Measurements from ENCODE around the gene PERM1. TPM values are rescaled to one million over a fixed set of nuclear protein-coding genes. Genes with fewer than 3 reads are reported as not detected.
"Not testable (repeated sequence)": the region's sequence is repeated elsewhere in the genome, so short reads cannot be mapped to it uniquely, and the experiment has no call there.

PERM1 gene, protein sequence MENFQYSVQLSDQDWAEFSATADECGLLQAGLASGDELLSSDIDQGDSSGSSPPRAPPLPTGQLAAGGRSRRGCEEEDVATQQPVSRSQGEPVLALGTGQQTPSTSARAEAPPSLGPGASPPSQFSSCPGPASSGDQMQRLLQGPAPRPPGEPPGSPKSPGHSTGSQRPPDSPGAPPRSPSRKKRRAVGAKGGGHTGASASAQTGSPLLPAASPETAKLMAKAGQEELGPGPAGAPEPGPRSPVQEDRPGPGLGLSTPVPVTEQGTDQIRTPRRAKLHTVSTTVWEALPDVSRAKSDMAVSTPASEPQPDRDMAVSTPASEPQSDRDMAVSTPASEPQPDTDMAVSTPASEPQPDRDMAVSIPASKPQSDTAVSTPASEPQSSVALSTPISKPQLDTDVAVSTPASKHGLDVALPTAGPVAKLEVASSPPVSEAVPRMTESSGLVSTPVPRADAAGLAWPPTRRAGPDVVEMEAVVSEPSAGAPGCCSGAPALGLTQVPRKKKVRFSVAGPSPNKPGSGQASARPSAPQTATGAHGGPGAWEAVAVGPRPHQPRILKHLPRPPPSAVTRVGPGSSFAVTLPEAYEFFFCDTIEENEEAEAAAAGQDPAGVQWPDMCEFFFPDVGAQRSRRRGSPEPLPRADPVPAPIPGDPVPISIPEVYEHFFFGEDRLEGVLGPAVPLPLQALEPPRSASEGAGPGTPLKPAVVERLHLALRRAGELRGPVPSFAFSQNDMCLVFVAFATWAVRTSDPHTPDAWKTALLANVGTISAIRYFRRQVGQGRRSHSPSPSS
- total RNA-seq, result not detected in 2 replicates

DNA sequence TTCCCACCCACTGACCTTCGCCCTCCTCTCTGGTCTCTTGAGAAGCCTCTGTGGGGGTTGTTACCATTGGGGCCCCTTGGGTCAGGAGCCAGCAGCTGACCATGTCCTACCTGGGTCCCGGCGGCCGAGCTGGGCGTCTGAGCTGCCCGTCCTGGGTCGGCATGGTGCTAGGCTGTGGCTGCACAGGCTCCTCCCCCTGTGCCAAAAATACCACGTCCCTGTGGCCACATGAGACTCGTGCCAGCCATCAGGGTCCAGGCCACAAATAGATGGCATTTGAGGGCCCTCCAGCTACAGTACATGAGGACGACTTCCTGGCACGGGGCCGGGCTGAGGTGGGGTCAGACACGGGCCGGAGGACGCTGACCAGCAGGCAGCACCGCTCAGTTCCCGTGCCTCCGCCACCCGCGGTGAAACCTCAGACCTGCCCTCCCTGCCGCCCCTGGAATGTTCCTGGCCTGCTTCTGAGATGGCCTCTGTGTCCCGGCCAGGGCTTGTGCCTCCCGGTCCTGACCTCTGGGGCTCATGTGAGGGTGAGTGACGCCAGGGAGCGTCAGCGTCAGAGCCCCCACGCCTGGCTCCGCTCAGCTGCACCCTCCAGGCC, at the start of gene PERM1:
Gene PERM1, minus strand, starts transcription at position 139 of the 604 bp plus-strand sequence. CDS start 1,064 bp downstream, outside the sequence.
- no peak for DNase-seq (ENCODE audit: low read depth, low spot score)

DNA sequence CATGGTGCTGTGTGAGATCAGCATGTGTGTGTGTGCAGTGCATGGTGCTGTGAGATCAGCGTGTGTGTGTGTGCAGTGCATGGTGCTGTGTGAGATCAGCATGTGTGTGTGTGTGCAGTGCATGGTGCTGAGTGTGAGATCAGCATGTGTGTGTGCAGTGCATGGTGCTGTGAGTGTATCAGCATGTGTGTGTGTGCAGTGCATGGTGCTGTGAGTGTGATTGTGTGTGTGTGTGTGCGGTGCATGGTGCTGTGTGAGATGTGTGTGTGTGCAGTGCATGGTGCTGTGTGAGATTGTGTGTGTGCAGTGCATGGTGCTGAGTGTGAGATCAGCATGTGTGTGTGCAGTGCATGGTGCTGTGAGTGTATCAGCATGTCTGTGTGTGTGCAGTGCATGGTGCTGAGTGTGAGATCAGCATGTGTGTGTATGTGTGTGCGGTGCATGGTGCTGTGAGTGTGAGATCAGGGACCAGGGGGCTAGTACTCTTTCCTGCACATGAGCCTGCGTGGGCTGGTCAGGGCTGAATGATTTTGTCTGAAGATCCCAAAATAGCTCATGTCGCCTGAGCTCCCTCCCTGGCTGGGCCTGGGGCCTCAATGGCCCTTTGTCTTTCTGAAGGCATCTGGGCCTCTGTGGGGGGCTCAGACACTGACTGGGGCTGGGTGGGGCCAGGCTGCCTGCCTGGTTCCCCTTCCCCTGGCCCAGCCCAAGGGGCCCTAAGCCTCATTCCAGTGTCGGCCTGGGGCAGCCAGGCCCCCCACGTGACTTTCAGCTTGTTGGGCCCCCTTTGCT, 49.2 kb upstream of the PERM1 start:
- DNase-seq (ENCODE audit: low read depth, low spot score), result not testable (repeated sequence)

DNA sequence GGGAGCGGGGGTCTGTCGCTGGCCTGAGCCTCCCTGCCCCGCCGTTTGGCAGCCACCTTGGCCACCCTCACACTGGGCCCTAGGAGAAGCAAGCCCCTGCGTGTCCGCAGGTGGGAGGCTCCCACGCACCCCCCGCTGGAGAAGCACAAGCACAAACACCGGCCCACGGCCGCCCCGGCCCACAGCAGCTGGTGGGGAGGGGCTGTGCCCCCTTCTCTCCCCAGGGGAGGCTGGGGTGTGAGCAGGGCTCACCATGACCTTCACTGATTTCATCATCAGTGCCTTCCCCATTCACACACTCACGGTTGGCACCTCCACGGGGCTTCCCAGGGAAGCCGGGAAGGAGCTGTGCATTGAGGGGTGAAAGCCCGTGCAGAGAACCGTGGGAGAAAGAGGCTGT, 45.9 kb upstream of the PERM1 start:
- DNase-seq (ENCODE audit: low read depth, low spot score), result no peak

DNA sequence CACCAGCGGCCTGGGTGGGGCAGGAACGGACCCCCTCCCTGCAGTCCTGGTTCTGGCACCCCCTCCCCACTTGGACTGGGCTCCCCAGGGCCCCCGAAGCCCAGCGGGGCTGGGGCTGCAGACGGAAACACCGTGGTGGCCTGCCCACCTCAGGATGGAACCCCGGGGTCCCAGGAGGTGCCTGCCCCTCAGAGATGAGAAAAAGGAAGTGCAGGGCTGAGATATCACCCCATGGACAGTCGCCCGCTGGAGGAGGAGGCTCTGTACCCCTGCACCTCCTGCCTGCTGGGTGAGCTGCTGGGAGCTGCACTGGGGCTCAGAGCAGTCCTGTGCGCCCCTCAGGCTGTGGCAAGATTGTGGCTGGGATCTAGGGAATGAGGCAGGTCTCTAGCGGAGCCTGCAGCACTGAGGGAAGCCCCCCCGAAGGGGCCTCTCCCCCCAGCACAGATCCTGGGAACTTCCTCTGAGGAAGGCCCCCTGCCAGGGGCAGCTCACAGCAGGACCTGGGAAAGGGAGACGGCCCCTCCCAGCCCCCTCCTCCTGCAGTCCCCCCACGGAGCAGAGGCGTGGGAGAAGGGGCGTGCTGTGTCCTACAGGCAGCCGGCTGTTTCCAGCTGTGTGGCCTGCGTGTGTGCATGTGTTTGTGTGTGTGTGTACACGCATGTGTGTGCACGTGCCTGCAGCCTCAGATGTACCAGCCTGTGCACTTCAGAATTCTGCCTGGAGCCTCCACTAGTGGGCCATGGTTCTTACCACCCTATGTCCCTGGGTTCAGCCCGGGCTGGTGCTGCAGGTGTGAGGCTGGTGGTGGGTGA, 44.9 kb upstream of the PERM1 start:
- DNase-seq (ENCODE audit: low read depth, low spot score), result no peak

DNA sequence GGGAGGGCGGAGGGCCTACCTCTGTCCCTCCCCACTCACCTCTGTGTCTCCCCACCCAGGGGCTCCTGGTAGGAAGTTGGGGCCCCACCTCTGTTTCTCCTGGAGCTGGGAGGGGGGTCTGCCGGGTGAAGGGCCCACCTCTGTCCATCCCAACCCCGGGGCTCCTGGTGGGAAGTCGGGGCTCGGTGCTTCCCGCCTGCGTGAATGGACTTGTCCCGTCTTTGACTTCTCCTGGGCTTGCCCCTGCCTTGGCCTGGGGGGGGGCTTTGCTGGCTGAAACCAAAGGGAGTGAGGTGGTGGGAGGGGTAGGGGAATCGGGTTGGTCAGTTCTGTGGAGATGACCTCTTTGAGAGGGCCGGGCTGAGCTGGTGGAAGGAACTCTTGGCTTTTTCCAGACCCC, 43.8 kb upstream of the PERM1 start:
- no peak for DNase-seq (ENCODE audit: low read depth, low spot score)

DNA sequence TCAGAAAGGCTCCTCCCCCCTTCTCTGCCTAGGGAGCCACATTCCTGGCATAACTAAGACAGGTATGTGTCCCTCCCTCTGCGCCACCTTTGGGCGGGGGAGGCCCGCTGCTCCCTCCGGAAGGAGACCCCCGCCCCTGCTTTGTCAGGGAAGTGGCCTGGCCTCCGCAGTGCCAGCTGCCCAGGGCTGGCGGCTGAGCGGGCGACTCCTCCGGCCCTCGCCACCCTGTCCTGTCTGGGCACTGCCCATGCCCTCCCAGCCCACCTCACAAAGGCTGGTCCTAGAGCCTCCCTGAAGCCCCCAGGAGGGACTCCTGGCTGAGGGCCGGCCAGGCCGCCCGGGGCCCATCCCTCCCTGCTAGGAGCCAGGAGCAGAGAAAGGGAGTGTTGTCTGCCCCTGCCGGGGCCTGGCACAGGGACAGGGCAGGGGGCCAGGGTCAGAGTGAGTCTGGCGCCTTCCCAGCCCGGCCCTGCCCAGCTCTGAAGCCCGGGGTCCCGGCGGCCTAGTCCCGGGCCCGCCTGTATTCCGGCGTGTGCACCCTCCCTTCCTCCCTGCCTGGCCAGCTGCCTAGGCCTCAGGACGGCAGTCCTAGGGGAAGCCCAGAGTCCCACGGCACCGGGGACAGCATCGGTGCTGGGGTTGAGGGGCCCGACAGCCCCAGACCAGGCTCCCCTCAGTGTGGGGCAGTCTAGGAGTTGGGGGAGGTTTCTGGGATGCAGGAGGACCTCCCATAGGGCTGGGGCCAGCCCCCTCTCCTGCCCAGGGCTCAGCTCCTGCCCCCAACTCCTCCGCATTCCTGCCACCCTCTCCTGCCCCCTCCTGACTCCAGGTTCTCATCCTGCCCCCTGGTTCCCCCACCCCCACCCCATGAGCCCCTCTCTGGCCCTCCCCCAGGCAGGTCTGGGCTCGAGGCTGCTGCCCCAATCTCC, 43.1 kb upstream of the PERM1 start:
- no peak for DNase-seq (ENCODE audit: low read depth, low spot score)

DNA sequence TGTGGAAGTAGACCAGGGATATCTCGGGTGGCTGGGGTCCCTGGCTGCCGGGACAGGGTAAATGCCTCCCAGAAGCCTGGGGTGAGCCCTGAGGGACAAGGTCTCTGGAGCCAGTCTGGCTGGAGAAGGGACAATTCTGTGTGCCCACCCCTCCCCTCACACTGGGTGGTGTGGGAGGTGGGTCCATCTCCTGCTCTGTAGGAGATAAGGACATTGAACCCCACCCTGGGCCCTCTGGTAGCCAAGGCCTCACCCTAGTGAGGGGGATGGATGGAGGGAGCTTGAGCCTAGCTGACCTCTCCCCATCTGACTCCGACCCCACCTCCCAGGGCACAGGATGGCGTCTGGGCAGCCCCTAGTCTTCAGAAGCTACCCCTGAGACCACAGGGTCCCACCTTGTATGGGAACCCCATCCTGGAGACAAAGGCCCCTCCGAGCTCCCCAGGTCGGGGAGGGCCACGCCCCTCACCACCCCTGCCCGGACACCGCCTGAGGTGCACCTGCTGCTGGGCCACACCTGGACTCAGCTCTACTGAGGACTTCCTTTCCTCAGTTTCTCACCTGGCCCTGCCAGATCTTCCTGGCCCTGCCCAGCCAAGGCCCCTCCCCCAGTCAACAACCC, 42.4 kb upstream of the PERM1 start:
- no peak for DNase-seq (ENCODE audit: low read depth, low spot score)

DNA sequence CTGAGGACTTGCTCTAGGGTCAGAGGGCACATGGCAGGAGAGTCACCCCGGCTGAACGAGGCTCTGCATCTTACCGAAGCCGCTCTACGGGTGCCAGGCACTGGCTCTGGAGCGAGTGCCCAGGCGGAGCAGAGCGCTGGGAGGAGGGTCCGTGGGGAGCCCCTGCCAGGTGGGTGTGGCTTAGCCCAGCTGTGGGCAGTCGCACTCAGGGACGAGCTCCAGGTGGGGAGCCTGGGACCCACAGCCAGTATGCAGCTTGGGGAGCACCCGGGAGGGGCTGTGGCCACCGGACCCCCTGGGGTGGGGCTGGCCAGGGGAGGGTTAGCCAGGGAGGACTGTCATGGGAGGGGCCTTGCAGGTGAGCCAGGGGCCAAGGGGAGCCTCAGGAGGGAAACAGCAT, 41.8 kb upstream of the PERM1 start:
- no peak for DNase-seq (ENCODE audit: low read depth, low spot score)

DNA sequence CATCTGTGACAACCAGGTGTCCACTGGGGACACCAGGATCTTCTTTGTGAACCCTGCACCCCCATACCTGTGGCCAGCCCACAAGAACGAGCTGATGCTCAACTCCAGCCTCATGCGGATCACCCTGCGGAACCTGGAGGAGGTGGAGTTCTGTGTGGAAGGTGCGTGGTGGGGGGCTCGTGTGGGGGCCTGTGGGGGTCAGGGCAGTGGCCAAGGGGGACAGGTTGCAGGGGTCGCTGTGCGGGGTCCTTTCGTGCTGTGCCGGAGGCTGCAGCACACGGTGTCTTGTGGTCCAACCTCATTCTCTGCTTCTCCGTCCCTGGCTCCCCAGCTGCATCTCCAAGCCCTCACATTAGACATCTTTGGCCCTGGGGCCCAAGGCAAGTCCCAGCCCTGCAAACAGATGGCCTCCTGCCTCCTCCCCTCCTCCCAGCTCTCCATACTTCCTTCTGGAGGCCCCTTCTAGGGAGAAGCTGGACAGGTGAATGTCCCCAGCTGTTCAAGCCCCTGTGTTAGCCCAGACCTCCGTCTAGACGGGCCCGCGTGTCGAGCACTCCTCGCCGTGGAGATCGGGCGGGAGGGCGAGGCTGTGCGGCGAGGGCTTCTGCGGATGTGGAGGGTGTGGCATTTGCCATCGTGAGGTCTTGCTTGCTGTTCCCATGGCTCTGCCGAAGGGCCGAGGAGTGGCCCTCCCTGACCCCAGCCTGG, 40.6 kb upstream of the PERM1 start:
- no peak for DNase-seq (ENCODE audit: low read depth, low spot score)

DNA sequence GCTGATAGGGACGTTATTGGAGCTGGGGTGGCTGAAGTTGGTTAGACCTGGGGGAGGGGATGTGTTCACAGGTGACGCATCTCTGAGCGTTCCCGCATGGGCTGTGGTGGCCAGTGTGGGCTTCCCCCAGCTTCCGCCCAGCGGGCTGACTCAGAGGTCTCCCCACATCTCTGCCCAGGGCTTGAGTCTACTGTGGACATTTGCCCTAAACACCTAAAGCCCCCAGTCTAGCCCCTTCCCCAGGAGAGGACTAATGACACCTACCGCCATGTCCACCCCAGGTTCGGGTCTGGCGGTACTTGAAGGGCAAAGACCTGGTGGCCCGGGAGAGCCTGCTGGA, 40.0 kb upstream of the PERM1 start:
- DNase-seq (ENCODE audit: low read depth, low spot score), result no peak

DNA sequence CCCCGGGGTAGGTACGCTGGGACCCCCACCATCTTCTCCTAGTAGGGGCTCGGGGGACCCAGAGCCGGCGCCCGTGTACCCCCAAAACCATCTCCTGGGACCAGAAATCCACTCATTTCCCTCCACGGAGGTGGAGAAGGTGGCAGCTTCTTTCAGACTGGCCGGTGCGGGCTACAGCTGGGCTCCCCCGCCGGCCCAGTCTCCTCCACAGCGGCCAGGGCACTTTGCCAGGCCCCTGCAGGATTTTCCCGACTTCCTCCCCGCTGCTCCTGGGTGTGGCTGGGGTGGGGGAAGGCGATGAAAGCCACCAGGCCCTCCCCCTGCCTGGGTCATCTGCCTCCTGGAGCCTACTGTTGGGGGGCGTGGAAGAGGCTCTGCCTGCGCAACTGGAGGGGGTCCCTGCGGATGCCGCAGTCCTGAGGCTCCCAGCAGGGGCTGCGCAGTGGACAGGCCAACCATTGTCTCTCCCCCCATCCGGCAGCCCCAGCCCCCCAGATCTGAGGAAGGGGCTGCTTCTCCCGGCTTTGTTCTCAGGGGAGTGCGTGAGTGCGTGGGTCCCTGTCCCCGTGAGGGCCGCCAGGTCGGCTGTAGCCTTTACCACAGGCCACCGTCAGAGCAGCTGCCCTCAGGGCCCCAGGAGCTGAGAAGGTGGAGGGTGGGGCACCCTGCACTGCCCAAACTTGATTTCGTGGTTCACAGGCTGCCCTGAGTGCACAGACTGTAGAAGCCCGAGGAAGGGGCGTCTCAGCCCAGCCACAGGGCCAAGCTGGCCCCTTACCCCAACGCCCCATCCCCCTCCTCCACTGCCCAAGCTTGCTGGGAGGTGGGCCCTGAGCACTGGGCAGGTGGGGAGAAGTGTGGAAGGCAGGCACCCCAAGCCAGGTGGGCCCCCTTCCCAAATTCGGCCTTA, 39.4 kb upstream of the PERM1 start:
- DNase-seq (ENCODE audit: low read depth, low spot score), result no peak

DNA sequence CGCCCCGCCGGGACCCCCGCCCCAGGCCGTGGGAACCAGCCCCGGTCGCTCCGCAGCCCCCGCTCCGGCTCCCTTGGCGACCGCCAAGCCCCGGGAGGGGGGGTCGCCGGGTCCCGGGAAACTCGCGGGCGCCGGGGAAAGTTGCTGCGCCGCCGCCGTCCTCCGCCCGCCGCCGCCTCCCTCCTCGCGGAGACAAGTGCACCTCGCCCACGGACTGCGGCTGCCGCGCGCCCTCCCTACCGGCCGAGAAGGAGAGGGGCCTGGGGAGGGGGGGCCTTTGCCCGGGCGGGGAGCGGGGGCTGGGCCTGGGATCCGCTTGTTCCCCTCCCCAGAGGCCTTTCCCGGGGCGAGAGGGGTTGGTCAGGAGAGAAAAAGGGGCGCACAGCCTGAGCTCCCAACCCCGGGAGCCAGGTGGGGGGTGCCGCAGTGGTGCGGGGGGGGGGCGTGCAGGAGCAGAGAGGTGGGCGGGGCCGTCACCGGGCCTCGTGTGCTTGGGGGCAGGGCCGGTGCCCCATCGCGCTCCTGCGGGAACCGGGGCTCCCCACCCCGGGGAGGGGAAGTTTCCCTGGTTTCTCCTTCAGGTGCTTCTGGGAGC, 38.6 kb upstream of the PERM1 start:
- no peak for DNase-seq (ENCODE audit: low read depth, low spot score)

DNA sequence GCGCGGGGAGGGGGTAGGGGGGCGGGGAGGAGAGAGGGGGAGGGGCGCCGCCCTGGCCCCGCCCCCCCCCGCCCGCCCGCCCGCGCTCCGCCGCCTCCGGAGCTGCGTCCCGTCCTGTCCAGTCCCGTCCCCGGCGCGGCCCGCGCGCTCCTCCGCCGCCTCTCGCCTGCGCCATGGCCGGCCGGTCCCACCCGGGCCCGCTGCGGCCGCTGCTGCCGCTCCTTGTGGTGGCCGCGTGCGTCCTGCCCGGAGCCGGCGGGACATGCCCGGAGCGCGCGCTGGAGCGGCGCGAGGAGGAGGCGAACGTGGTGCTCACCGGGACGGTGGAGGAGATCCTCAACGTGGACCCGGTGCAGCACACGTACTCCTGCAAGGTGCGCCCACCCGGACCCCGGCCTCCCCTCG, 38.1 kb upstream of the PERM1 start, which contains the start of gene AGRN:
Gene AGRN, plus strand, starts transcription at position 121 of the 405 bp plus-strand sequence. Its CDS starts 53 bp downstream, at position 174.
- DNase-seq (ENCODE audit: low read depth, low spot score), result no peak

DNA sequence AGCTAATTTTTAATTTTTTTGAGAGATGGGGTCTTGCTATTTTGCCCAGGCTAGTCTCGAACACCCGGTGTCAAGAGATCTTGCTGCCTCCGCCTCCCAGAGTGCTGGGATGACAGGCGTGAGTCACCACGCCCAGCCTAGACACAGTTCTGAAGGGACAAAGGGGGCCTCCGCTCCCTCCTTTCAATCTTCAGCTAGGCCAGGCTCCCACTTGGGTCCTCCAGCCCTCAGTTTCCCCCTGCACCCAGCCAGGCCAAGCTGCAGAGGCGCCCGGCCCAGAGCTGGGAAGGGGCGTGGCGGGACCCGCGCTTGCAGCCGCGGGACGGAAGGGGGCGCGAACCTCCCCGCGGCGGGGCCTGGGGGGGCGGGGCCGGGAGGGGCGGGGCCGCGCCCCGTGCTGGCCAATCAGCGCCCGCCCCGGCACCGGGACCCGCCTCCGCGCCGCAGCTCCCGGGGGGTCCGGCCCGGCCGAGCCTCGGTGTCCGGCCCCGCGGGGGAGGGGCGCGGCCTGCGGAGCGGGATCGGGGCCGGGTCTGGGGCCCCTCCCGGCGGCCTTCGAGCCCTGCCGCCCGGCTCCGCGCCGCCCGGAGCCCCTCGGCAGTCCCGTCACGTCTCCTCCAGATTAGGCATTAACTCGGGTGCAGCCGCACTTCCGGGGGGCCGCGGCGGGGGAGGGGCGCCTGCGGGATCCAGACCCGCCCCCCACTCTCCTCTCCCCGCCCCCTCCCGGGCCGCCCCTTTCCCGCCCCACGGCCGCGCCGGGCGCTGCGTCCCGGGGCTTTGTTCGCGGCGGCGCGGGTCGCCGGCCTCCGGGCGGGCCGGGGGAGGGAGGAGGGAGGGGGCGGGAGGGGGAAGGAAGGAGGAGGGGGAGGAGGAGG, 37.5 kb upstream of the PERM1 start:
- no peak for DNase-seq (ENCODE audit: low read depth, low spot score)

DNA sequence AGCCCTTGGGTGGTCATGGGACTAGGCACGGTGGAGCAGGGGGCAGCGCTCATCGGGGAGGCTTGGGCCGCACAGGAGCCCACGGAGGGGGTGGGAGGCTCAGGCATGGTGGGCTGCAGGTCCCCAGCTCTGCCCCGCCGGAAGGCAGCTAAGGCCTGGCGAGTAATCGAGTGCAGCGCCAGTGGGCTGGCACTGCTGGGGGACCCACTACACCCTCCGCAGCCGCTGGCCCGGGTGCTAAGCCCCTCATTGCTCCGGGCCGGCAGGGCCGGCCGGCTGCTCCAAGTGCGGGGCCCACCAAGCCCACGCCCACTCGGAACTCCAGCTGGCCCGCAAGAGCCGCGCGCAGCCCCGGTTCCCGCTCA, 36.4 kb upstream of the PERM1 start:
- not testable (repeated sequence) for DNase-seq (ENCODE audit: low read depth, low spot score)

All from pulmonary artery endothelial cell (primary cell).